Ramos (cell line): ENCODE data around the gene ZNF436.

ENCODE experiments used
- in situ Hi-C: fragments of 300-500 bp; cut with MboI; formaldehyde crosslinking; loops from one replicate; pipeline ENCODE4 v1.14.3; 2022; ENCODE audit warnings: low sequenced_read_pairs; ENCODE audit not compliant: unreplicated experiment

ZNF436 gene

GRCh38 chr1:23369335-23370013, at the start of gene ZNF436:
Gene ZNF436, minus strand, starts transcription at chr1:23369836. Its CDS starts 1,831 bp downstream, at chr1:23368005.
- in situ Hi-C loops: no loop called here

GRCh38 chr1:23419180-23419579, 49.5 kb upstream of the ZNF436 start:
- in situ Hi-C loops: no loop called here

DNA sequence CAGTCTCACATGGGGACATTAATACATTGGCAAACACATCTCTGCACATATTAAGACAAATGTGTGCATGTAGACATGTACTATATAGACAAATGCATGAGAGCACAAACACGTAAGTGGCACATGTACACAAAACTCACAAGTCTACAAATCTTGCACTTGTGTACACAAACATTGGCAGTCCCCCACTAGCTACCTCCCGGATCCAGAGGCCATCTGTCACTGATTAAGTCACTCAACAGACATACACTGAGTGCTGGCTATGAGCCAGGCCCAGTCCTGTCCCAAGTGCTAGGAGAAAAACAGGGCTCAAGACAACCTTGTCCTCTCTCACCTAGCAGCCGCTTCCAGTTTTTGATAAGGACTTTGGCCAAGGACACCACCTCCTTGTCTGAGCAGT, 47.9 kb upstream of the ZNF436 start:
- in situ Hi-C loops: no loop called here

DNA sequence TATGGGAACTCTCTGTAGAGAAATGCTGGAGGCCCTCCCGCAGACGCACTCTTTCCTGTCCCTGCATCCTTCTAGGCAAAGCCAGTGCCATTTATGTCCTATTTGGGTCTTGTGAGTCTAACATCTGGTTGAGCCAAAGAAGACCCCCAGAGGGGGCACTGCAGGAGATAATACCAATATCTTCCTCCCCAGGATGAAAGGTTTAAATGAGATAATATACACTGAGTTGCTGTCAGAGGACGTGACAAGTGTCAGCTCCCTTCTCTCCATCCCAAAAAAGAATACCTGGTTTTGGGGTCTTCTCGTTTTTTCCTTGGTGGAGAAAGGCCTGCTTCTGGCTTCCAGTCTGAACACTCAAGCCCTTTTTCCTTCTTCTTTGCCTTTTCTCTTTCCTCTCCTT, 47.3 kb upstream of the ZNF436 start:
- in situ Hi-C loops: no loop called here

- in situ Hi-C loops: no loop called here
Measured at GRCh38 chr1:23408797-23409290, 39.2 kb upstream of the ZNF436 start.

GRCh38 chr1:23407016-23407630, 37.5 kb upstream of the ZNF436 start:
- in situ Hi-C loops: no loop called here

- in situ Hi-C loops: no loop called here
Measured at GRCh38 chr1:23405946-23406345, 36.3 kb upstream of the ZNF436 start.

DNA sequence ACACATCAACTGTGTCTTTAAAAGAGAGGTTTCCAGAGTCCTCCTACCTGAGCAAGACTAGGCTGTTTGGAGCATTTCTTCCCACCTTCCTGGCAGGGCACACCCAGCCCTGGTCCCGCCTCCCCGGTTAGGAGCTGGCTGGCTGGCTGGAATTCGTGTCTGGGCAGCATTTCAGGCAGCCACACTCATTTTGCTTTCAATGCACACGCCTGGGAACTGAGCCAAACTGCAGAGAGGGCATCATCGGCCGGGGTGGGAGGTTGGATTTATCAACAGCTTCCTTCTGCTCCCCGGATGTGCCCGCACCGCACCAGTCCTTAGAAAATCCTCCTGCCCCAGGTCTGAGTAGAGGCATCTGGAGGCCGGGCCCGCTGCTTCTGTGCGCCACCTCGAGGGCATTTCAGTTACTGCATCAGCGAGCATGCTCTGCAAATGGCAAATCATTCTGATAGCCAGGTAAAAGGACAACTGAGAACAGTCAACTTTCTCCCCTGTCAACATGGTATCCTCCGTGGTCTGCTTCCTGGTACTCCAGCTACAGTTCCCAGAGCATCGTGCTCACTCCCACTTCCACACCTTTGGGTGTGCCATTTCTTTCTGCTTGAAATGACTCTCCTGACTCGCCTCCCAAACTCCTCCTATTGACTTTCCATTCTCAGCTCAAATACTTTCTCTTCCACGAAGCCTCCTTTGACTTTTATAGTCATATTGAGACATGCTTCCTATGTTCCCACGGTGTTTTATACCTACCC, 34.3 kb upstream of the ZNF436 start:
- in situ Hi-C loops: no loop called here

GRCh38 chr1:23403355-23403734, 33.7 kb upstream of the ZNF436 start:
- in situ Hi-C loops: no loop called here

DNA sequence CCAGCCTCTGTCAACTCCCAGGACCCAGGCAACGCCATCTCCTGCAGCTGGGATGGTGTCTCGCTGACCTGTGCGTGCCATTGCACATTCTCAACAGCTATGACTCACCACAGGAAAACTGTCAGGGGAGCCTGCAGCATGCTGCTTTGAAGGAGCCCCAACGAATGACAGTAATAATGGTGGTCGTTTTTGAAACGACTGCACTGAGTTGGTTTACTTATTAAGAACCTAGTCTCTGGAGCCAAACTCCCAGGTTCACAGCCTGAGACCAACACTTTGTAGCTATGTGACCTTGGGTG, 33.4 kb upstream of the ZNF436 start:
- in situ Hi-C loops: no loop called here

- in situ Hi-C loops: no loop called here
Measured at GRCh38 chr1:23402286-23403037, 32.8 kb upstream of the ZNF436 start.

DNA sequence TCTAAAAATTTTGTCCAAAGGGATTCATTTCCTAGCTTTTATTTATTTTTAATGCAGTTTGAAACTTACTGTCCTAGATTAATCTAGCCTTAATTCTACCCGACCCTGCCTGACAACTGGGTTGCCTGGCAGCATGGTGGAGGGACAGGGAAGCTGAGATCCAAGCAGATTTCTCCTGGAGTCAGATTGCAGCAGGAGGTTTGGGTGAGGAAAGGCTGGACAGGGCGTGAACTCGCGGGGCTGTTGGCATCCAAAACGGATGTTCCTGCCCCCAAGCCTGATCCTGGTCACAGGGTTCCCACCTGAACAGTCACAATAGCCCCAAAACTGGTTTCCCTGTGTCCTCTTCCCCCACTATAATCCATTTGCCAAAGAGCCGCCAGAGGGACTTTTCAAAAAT, 31.7 kb upstream of the ZNF436 start:
- in situ Hi-C loops: no loop called here

DNA sequence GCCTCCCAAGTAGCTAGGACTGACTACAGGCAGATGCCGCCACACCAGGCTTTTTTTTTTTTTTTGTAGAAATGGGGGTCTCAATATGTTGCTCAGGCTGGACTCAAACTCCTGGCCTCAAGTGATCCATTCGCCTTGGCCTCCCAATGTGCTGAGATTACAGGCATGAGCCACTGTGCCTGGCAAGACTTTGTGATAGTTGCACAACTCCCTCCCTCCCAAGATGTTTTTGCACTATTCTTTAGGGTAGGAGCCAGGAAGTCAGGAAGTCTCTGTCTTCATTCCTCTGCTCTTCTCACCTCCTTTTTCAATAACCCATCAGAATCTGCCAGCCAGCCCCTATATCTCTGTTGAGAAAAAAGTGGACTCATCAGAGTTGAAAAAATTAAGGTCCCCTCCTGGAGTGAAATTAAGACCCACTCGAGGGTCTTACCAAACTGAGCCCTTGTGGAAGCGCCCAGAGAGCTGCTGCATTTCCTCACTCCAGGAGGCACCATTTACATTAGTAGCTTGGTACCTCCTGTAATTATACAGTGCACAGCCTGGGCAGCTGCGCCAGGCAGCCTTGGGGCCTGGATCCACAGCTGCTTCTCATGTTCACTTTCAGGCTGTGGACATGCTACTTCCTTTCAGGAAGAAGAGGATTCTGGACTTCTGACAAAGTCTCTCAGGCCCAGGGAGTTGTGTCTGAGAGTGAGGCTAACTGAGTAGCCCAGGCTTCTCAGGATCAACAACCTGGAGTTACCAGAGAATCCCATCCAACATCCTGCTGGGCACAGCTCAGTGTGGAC, 30.9 kb upstream of the ZNF436 start:
- in situ Hi-C loops: no loop called here

GRCh38 chr1:23399229-23399628, 29.6 kb upstream of the ZNF436 start:
- in situ Hi-C loops: no loop called here

- in situ Hi-C loops: no loop called here
Measured at GRCh38 chr1:23397908-23398307, 28.3 kb upstream of the ZNF436 start.

DNA sequence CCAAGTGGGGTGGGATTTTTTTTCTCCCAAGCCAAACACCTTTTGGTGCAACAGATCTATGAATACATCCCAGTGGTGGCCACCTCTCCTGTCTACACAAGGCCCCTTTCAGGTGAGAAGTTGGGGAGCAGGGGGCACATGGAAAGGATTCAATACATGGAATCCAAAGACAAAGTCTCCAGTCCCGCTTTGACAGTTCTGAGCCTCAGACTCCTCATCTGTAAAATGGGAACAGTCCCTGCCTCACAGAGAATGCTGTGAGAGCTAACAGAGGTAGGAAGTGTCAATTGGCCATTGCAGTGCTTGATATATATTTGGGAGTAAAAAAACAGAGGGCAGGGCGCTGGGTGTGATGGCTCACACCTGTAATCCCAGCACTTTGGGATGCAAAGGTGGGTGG, 26.7 kb upstream of the ZNF436 start:
- in situ Hi-C loops: no loop called here

GRCh38 chr1:23395849-23396248, 26.2 kb upstream of the ZNF436 start:
- in situ Hi-C loops: no loop called here

DNA sequence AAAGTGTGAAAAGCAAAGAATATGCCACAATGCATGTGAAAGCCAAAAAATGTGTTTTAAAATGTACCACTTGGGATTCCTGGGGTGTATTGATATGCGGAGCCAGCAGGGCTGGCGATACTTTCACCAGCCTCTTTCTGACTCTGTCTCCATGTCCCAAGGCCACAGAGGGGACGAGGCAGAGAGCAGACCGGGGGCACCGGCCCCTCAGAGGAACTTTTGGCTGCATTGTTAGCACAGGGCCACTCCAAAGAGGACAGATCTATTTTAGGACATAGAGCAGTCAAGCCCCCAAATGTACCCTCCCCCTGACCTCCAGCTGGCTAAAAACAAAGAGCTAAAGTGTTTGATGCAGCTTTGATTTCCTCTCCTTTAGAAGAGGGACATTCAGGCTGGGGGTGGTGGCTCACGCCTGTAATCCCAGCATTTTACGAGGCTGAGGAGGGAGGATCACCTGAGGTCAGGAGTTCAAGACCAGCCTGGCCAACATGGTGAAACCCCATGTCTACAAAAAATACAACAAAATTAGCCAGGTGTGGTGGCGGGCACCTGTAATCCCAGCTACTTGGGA, 25.6 kb upstream of the ZNF436 start:
- in situ Hi-C loops: no loop called here

DNA sequence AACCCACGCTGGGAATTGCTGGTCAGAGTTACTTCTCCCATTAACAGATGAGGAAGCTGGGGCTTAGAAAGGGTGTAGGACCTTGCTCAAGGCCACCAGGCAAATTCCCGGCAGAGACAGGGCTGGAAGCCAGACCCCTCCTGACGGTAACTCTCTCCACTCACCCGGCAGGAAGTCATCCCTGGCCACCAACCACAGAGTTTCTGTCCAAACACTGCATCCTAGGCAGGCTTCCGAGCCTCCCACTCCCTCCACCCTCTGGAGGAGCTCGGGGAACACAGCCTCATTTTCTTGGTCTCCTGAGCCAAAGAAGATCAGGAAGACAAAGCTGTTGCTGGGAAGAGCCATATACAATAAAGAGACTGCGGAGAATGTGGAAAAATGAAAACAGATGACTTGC, 25.0 kb upstream of the ZNF436 start:
- in situ Hi-C loops: no loop called here

DNA sequence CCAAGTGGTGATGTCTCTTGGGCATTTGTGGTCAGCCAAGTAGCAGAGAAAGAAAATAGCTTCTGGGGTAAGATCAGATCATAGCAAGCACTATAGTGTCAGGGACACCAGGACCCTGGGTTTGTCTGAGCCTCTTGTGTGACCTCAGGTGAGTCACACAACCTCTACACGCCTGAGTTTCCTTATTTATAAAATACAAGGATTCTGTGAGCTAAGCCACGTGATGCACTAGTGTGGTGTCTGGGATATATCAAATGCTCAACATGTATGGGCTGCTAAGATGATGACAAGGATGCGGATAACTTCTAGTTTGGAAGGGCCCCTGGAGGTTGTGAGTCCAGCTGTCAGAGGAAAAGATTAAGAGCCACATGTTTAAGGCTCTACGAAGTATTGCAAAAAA, 24.5 kb upstream of the ZNF436 start:
- in situ Hi-C loops: no loop called here
